Urinary bladder (tissue), 4 donors: Measurements from ENCODE around the gene SH3BP5. TPM values are rescaled to one million over a fixed set of nuclear protein-coding genes. Genes with fewer than 3 reads are reported as not detected.
A peak's percentile ranks its signal among the peaks of the same experiment; 100 is the strongest.

Source experiments
- DNase-seq: peaks from one replicate; pipeline ENCODE4 v3.0.0-alpha.2; 2015; ENCODE audit errors: extremely low spot score
- H3K27ac ChIP-seq: one replicate; pipeline ENCODE4 v1.5.1; 2013; ENCODE audit warnings: low read depth, mild to moderate bottlenecking, moderate library complexity
- H3K36me3 ChIP-seq: one replicate; pipeline ENCODE4 v1.6.1; 2013; ENCODE audit warnings: mild to moderate bottlenecking, moderate library complexity; ENCODE audit not compliant: insufficient read depth
- H3K4me1 ChIP-seq: one replicate; pipeline ENCODE4 v1.6.1; 2013; ENCODE audit warnings: mild to moderate bottlenecking, moderate library complexity; ENCODE audit not compliant: insufficient read depth
- H3K4me3 ChIP-seq: one replicate; pipeline ENCODE4 v1.5.1; 2013; ENCODE audit warnings: low read depth, low read length
- WGBS: extraction: QIAGEN DNeasy Blood & Tissue Kit; methylation state at CpG from one replicate; pipeline ENCODE4 v1.1.7; 2013; 5-methylcytosine and 5-hydroxymethylcytosine counted together
- polyA plus RNA-seq: library from polyadenylated mRNA; stranded (reverse); fragments of 200-250 nt; gene quantifications from one replicate; pipeline ENCODE4 v1.2.3, GENCODE V29; 2013
- small RNA-seq: library from RNA; depleted of rRNA; stranded (forward); fragments of <200 nt; gene quantifications from one replicate; pipeline ENCODE3, GENCODE V24; 2014
- total RNA-seq: library from RNA; depleted of rRNA; stranded (reverse); fragments of >200 nt; gene quantifications from one replicate; pipeline ENCODE4 v1.2.3, GENCODE V29; 2014
- donor health status: healthy with polysubstance abuse.
- donor health status: healthy.

Gene SH3BP5
- total and polyA plus RNA-seq, 2 donors, result 44.8 to 55.6 TPM

DNA sequence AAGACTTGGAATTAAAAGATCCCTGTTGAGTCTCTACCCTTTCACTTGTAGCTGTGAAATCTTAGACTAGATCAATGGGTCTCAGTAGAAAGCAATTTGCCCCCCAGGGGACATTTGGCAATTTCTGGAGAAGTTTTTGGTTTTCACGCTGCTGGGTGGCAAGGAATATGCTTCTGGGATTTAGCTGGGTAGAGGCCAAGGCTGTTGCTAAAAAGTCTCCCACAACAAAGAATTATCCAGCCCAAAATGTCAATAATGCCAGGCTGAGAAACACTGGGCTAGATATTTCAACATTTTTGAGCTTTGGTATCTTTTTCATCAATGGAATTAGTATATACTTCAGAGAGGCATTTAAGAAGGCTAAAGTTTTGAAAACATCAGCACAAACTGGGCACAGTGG lies 117.6 kb downstream of the SH3BP5 start:
- H3K27ac ChIP-seq, result no peak overlapping the region
- H3K4me1 ChIP-seq, result no peaks in the 10 kb centered on the region
- WGBS, result 98% methylated on average over 1 of the region's 1 CpG
- DNase-seq, result no peak
- H3K36me3 ChIP-seq, result peaks cover 3% of the 10 kb centered on the region
- no peak overlapping the region for H3K4me3 ChIP-seq

DNA sequence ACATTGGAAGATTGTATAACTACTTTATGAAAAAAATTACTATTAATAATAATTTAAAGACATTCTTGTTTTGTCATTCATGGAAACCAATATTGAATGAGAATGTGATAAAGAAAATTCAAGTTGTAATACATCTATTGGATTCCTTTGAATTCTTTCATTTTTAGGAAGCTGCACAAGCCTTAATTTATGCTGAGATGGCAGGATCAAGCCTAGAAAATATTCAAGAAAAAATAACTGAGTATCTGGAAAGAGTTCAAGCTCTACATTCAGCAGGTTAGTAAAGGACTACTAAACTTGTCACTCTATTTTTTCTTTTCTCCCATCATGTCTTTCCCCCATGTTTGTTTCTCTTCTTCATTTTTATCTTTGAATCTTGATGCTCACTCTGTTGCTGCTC lies 120.4 kb downstream of the SH3BP5 start:
- no peak overlapping the region for H3K4me3 ChIP-seq
- no peak overlapping the region for H3K27ac ChIP-seq
- peaks cover 2% of the 10 kb centered on the region for H3K4me1 ChIP-seq
- no peaks in the 10 kb centered on the region for H3K36me3 ChIP-seq
- DNase-seq, result no peak

DNA sequence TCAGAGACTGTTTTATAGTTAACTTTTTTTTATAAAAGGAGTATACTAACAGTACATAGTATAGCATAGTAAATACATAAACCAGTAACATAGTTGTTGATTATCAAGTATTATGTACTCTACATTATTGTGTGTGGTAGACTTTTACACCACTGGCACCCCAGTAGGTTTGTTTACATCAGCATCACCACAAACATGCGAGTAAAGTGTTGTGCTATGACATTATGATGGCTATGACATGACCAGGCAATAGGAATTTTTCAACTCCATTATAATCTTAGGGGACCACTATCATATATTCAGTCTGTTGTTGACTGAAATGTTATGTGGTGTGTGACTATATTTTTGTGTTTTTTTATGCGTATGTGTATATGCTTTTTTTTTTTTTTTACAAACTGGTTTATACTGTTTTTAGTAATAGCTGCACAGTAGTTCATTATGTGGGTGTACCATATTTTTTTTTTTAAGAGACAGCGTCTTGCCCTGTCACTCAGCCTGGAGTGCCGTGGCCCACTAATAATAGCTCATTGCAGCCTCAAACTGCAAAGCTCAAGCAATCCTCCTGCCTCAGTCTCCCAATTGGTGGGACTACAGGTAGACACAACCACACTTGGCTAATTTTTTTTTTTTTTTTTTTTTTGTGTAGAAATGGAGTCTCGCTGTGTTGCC lies 124.4 kb downstream of the SH3BP5 start:
- DNase-seq, result no peak
- Histone ChIP-seq H3K27ac (no peak overlapping the region), H3K4me3 (no peak overlapping the region), H3K36me3 (no peaks in the 10 kb centered on the region), H3K4me1 (peaks cover 2% of the 10 kb centered on the region)
- WGBS, result 68% methylated on average over 5 of the region's 5 CpGs

DNA sequence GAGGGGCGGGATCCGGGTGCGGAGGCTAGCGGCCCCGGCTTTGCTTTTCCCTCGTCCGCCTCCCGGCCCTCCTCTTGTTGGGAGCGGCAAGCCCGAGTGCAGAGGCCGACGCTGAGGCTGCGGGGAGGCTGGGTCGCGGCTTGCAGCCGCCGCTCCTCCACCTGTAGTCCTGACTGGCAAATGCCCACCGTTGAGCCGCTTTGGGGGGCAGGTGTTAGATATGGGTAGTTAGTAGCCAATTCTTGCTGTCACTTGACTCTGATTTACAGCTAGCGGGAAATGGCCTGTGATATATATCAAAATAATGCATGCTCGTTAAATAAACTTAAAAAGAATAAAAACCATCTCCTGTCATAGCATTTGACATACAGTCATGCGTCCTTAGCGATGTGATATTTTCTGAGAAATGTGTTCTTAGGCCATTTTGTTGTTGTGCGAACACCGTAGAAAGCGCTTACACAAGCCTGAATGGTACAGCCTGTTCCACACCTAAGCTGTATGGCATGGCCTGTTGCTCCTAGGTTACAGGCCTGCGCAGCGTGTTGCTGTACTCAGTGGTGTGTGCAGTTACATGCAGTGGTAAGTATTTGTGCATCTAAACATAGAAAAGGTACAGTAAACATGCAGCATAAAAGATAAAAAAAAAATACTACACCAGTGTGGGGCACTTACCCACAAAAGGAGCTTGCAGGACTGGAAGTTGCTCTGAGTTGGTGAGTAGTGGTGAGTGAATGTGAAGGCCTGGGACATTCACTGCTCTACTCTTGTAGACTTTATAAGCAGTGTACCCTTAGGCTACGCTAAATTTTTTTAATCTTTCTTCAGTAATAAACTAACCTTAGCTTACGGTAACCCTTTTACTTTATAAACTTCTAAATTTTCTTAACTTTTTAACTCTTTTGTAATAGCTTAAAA lies 125.5 kb downstream of the SH3BP5 start:
- H3K27ac ChIP-seq, result peak overlapping the region; percentile 92
- H3K4me3 ChIP-seq, result peak overlapping the region; percentile 82
- H3K36me3 ChIP-seq, result no peaks in the 10 kb centered on the region
- peaks cover 2% of the 10 kb centered on the region for H3K4me1 ChIP-seq
- DNase-seq, result peak; percentile 23
- WGBS, result 2% methylated on average over 30 of the region's 30 CpGs

- no peaks in the 10 kb centered on the region for H3K36me3 ChIP-seq
- peak; percentile 77 for DNase-seq
- peak within 1 kb of the TSS; percentile 92 for H3K27ac ChIP-seq
- H3K4me1 ChIP-seq, result peaks cover 2% of the 10 kb centered on the region
- H3K4me3 ChIP-seq, result peak within 1 kb of the TSS; percentile 82
- WGBS, result under 1% methylated on average over 92 of the region's 92 CpGs
These were observed 126.3 kb downstream of the SH3BP5 start, which contains the start of gene CAPN7 for GRCh38 chr3:15205934-15206661. CAPN7 (plus strand) TSS chr3:15206246; CDS start chr3:15206496, 250 bp downstream.

GRCh38 chr3:15205482-15205933 lies 126.9 kb downstream of the SH3BP5 start:
- H3K4me1 ChIP-seq, result peaks cover 2% of the 10 kb centered on the region
- no peak for DNase-seq
- no peak overlapping the region for H3K27ac ChIP-seq
- WGBS, result 2% methylated on average over 3 of the region's 3 CpGs
- no peaks in the 10 kb centered on the region for H3K36me3 ChIP-seq
- peak overlapping the region; percentile 82 for H3K4me3 ChIP-seq

Small RNA genes lying within 50 kb of the gene (small RNA-seq; reads per million reads assigned to genes)
- gene HMGN2P7 (not detected), gene RNU6-454P (not detected)

Other genes with a start within 250 kb of the SH3BP5 start
- gene RBSN, start 233.4 kb downstream of the SH3BP5 start, total RNA-seq, result 34.5 TPM
- 16.2 TPM for gene RBSN, start 233.4 kb downstream of the SH3BP5 start, polyA plus RNA-seq
- gene CAPN7, start 126.3 kb downstream of the SH3BP5 start, total RNA-seq, result 87.7 TPM
- gene CAPN7, start 126.3 kb downstream of the SH3BP5 start, polyA plus RNA-seq, result 25.1 TPM
- 37.1 TPM for gene METTL6, start 95.0 kb upstream of the SH3BP5 start, total RNA-seq
- gene METTL6, start 95.0 kb upstream of the SH3BP5 start, polyA plus RNA-seq, result 11.1 TPM
- 10.9 TPM for gene EAF1, start 95.0 kb upstream of the SH3BP5 start, total RNA-seq
- 10.6 TPM for gene EAF1, start 95.0 kb upstream of the SH3BP5 start, polyA plus RNA-seq
- 6.8 TPM for gene COLQ, start 189.1 kb upstream of the SH3BP5 start, total RNA-seq
- gene COLQ, start 189.1 kb upstream of the SH3BP5 start, polyA plus RNA-seq, result 1.8 TPM